HepG2 (cell line): ENCODE measurements around the gene RUSF1. TPM values are rescaled to one million over a fixed set of nuclear protein-coding genes. Genes with fewer than 3 reads are reported as not detected.
A peak's percentile ranks its signal among the peaks of the same experiment; 100 is the strongest.

ENCODE experiments used
- NPAS2 ChIP-seq: sonication (generic); formaldehyde crosslinking; IDR thresholded peaks from 2 replicates; pipeline ENCODE4 v1.8.0; 2022; ENCODE audit warnings: mild to moderate bottlenecking, missing genetic modification reagents, borderline replicate concordance
- PCBP1 ChIP-seq: fragments of 200-400 bp; formaldehyde crosslinking; IDR thresholded peaks from 2 replicates; pipeline ENCODE4 v1.6.1; 2017; ENCODE audit warnings: mild to moderate bottlenecking, low read depth, low read length, borderline replicate concordance
- RBFOX2 ChIP-seq: fragments of 200-400 bp; formaldehyde crosslinking; IDR thresholded peaks from 2 replicates; pipeline ENCODE4 v1.6.1; 2017; ENCODE audit warnings: low read depth, mild to moderate bottlenecking, low read length
- SNAPC4 ChIP-seq: sonication (generic); formaldehyde crosslinking; IDR thresholded peaks from 2 replicates; pipeline ENCODE4 v1.4.0; 2020; ENCODE audit warnings: mild to moderate bottlenecking, missing genetic modification reagents
- SPEN ChIP-seq: sonication (generic); formaldehyde crosslinking; IDR thresholded peaks from 2 replicates; pipeline ENCODE4 v1.5.1; 2020; ENCODE audit warnings: low read depth, mild to moderate bottlenecking, missing genetic modification reagents
- TFAP4 ChIP-seq: sonication (generic); IDR thresholded peaks from 2 replicates; pipeline ENCODE4 v1.6.1; 2016; ENCODE audit warnings: low read depth, borderline replicate concordance
- ZNF350 ChIP-seq: sonication (generic); formaldehyde crosslinking; IDR thresholded peaks from 2 replicates; pipeline ENCODE4 v1.4.0; 2020; ENCODE audit warnings: mild to moderate bottlenecking, low read depth, missing genetic modification reagents, borderline replicate concordance
- polyA plus RNA-seq, 8 experiments: library from polyadenylated mRNA; depleted of rRNA in 3 of 8; stranded (reverse) in 7 of 8; unstranded in 1 of 8; fragments of >200 nt; fragmentation: Illumina TruSeq in 4 of 8; extraction: Trizol in 4 of 8; gene quantifications; 2 replicates each; pipeline versions ENCODE4 v1.2.1 to v1.2.3, GENCODE V29; 2011 to 2016; ENCODE audit warnings: low read depth in 4 of 8, missing spikeins in 1 of 8, mixed read lengths in 1 of 8; ENCODE audit not compliant: insufficient read depth in 1 of 8
- total RNA-seq, 5 experiments: library from RNA; depleted of rRNA; stranded (reverse); fragments of >200 nt; fragmentation: Illumina TruSeq; extraction: Trizol; gene quantifications; 2 replicates each; pipeline ENCODE4 v1.2.3, GENCODE V29; 2016; ENCODE audit warnings: low read depth in 1 of 5
- TF ChIP-seq, protein P1 (sequence below): IDR thresholded peaks from 2 replicates; pipeline ENCODE4 v1.6.1; 2018; ENCODE audit warnings: missing genetic modification reagents, mild to moderate bottlenecking, missing compliant biosample characterization
- TF ChIP-seq, protein P2 (sequence below): sonication (generic); formaldehyde crosslinking; IDR thresholded peaks from 2 replicates; pipeline ENCODE4 v1.4.0; 2020; ENCODE audit warnings: missing genetic modification reagents

Gene RUSF1
- total and polyA plus RNA-seq, 2 of the 13 experiments (the other 11 are each of a cell fraction or from before 2014, with no cell fraction given) = 40.8 to 50.2 TPM

GRCh38 chr16:31459687-31460581 is 48.3 kb downstream of the RUSF1 start (continued):
- no peak for TF ChIP-seq SNAPC4 (CRISPR knock-in tag)
- no peak for TF ChIP-seq TFAP4
- TF ChIP-seq RBFOX2 = no peak; the same call in 1 of the 2 replicates
- TF ChIP-seq ZNF350 = no peak
- TF ChIP-seq PCBP1 = no peak
- TF ChIP-seq, protein P1, sequence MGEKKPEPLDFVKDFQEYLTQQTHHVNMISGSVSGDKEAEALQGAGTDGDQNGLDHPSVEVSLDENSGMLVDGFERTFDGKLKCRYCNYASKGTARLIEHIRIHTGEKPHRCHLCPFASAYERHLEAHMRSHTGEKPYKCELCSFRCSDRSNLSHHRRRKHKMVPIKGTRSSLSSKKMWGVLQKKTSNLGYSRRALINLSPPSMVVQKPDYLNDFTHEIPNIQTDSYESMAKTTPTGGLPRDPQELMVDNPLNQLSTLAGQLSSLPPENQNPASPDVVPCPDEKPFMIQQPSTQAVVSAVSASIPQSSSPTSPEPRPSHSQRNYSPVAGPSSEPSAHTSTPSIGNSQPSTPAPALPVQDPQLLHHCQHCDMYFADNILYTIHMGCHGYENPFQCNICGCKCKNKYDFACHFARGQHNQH (CRISPR knock-in tag) = 0 out of 2 replicates have a peak, but pooled peaks have one; percentile 12
- TF ChIP-seq NPAS2 (CRISPR knock-in tag) = no peak
- TF ChIP-seq SPEN = no peak
- TF ChIP-seq, protein P2, sequence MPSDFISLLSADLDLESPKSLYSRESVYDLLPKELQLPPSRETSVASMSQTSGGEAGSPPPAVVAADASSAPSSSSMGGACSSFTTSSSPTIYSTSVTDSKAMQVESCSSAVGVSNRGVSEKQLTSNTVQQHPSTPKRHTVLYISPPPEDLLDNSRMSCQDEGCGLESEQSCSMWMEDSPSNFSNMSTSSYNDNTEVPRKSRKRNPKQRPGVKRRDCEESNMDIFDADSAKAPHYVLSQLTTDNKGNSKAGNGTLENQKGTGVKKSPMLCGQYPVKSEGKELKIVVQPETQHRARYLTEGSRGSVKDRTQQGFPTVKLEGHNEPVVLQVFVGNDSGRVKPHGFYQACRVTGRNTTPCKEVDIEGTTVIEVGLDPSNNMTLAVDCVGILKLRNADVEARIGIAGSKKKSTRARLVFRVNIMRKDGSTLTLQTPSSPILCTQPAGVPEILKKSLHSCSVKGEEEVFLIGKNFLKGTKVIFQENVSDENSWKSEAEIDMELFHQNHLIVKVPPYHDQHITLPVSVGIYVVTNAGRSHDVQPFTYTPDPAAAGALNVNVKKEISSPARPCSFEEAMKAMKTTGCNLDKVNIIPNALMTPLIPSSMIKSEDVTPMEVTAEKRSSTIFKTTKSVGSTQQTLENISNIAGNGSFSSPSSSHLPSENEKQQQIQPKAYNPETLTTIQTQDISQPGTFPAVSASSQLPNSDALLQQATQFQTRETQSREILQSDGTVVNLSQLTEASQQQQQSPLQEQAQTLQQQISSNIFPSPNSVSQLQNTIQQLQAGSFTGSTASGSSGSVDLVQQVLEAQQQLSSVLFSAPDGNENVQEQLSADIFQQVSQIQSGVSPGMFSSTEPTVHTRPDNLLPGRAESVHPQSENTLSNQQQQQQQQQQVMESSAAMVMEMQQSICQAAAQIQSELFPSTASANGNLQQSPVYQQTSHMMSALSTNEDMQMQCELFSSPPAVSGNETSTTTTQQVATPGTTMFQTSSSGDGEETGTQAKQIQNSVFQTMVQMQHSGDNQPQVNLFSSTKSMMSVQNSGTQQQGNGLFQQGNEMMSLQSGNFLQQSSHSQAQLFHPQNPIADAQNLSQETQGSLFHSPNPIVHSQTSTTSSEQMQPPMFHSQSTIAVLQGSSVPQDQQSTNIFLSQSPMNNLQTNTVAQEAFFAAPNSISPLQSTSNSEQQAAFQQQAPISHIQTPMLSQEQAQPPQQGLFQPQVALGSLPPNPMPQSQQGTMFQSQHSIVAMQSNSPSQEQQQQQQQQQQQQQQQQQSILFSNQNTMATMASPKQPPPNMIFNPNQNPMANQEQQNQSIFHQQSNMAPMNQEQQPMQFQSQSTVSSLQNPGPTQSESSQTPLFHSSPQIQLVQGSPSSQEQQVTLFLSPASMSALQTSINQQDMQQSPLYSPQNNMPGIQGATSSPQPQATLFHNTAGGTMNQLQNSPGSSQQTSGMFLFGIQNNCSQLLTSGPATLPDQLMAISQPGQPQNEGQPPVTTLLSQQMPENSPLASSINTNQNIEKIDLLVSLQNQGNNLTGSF (CRISPR knock-in tag) = 0 out of 2 replicates have a peak, but pooled peaks have one; percentile 18
